HepG2 (cell line): ENCODE results near the gene EIF2S2. TPM values are rescaled to one million over a fixed set of nuclear protein-coding genes. Genes with fewer than 3 reads are reported as not detected.

Source experiments
- FOXC1 ChIP-seq: sonication (generic); formaldehyde crosslinking; IDR thresholded peaks from 2 replicates; pipeline ENCODE4 v1.8.0; 2022; ENCODE audit warnings: mild to moderate bottlenecking, missing genetic modification reagents, borderline replicate concordance
- FOXM1 ChIP-seq: sonication (generic); formaldehyde crosslinking; IDR thresholded peaks from 2 replicates; pipeline ENCODE4 v1.5.0; 2020; ENCODE audit warnings: missing genetic modification reagents
- HDAC6 ChIP-seq: fragments of 200-600 bp; sonication (generic); IDR thresholded peaks from 2 replicates; pipeline ENCODE4 v1.7.0; 2017; ENCODE audit warnings: mild to moderate bottlenecking, antibody characterized with exemption, low read length, low read depth
- KLF11 ChIP-seq: IDR thresholded peaks from 2 replicates; pipeline ENCODE4 v1.6.1; 2016; ENCODE audit warnings: missing compliant biosample characterization
- MBD4 ChIP-seq: IDR thresholded peaks from 2 replicates; pipeline ENCODE4 v1.6.1; 2012; ENCODE audit warnings: low read length, inconsistent platforms, borderline replicate concordance
- PATZ1 ChIP-seq: sonication (generic); formaldehyde crosslinking; IDR thresholded peaks from 2 replicates; pipeline ENCODE4 v1.4.0; 2020; ENCODE audit warnings: missing genetic modification reagents
- POLR2A ChIP-seq, 2 experiments: IDR thresholded peaks; 2 replicates each; pipeline ENCODE4 v1.6.1; 2011; ENCODE audit warnings: low read depth in 2 of 2, low read length in 2 of 2, mild to moderate bottlenecking in 1 of 2, moderate library complexity in 1 of 2; ENCODE audit not compliant: insufficient read depth in 1 of 2
- PRPF4 ChIP-seq: fragments of 200-400 bp; formaldehyde crosslinking; IDR thresholded peaks from 2 replicates; pipeline ENCODE4 v1.6.1; 2016; ENCODE audit warnings: low read length, low read depth; ENCODE audit not compliant: poor library complexity, severe bottlenecking
- RXRA ChIP-seq: sonication (generic); formaldehyde crosslinking; IDR thresholded peaks from 2 replicates; pipeline ENCODE4 v1.5.1; 2020; ENCODE audit warnings: missing genetic modification reagents
- TEF ChIP-seq: sonication (generic); formaldehyde crosslinking; IDR thresholded peaks from 2 replicates; pipeline ENCODE4 v1.5.0; 2020; ENCODE audit warnings: missing genetic modification reagents
- ZEB1 ChIP-seq: IDR thresholded peaks from 2 replicates; pipeline ENCODE4 v1.6.1; 2012; ENCODE audit warnings: mild to moderate bottlenecking, low read depth, inconsistent platforms; ENCODE audit not compliant: insufficient replicate concordance
- ZMAT5 ChIP-seq: sonication (generic); formaldehyde crosslinking; IDR thresholded peaks from 2 replicates; pipeline ENCODE4 v1.5.0; 2020; ENCODE audit warnings: mild to moderate bottlenecking, low read depth, missing genetic modification reagents, borderline replicate concordance
- ZMYM3 ChIP-seq: sonication (generic); formaldehyde crosslinking; IDR thresholded peaks from 2 replicates; pipeline ENCODE4 v1.5.1; 2020; ENCODE audit warnings: mild to moderate bottlenecking, missing genetic modification reagents
- ZNF34 ChIP-seq: sonication (generic); formaldehyde crosslinking; IDR thresholded peaks from 2 replicates; pipeline ENCODE4 v1.4.0; 2020; ENCODE audit warnings: mild to moderate bottlenecking, missing genetic modification reagents, borderline replicate concordance
- ZNF503 ChIP-seq: sonication (generic); formaldehyde crosslinking; IDR thresholded peaks from 2 replicates; pipeline ENCODE4 v1.4.0; 2020; ENCODE audit warnings: missing genetic modification reagents
- polyA plus RNA-seq, 8 experiments: library from polyadenylated mRNA; depleted of rRNA in 3 of 8; stranded (reverse) in 7 of 8; unstranded in 1 of 8; fragments of >200 nt; fragmentation: Illumina TruSeq in 4 of 8; extraction: Trizol in 4 of 8; gene quantifications; 2 replicates each; pipeline versions ENCODE4 v1.2.1 to v1.2.3, GENCODE V29; 2011 to 2016; ENCODE audit warnings: low read depth in 4 of 8, missing spikeins in 1 of 8, mixed read lengths in 1 of 8; ENCODE audit not compliant: insufficient read depth in 1 of 8
- total RNA-seq, 5 experiments: library from RNA; depleted of rRNA; stranded (reverse); fragments of >200 nt; fragmentation: Illumina TruSeq; extraction: Trizol; gene quantifications; 2 replicates each; pipeline ENCODE4 v1.2.3, GENCODE V29; 2016; ENCODE audit warnings: low read depth in 1 of 5
- TF ChIP-seq, protein P1 (sequence below): sonication (generic); formaldehyde crosslinking; IDR thresholded peaks from 2 replicates; pipeline ENCODE4 v1.4.0; 2020; ENCODE audit warnings: missing genetic modification reagents, borderline replicate concordance

EIF2S2 gene
- total and polyA plus RNA-seq, 2 of the 13 experiments (the other 11 are each of a cell fraction or from before 2014, with no cell fraction given), result 126 to 213 TPM

DNA sequence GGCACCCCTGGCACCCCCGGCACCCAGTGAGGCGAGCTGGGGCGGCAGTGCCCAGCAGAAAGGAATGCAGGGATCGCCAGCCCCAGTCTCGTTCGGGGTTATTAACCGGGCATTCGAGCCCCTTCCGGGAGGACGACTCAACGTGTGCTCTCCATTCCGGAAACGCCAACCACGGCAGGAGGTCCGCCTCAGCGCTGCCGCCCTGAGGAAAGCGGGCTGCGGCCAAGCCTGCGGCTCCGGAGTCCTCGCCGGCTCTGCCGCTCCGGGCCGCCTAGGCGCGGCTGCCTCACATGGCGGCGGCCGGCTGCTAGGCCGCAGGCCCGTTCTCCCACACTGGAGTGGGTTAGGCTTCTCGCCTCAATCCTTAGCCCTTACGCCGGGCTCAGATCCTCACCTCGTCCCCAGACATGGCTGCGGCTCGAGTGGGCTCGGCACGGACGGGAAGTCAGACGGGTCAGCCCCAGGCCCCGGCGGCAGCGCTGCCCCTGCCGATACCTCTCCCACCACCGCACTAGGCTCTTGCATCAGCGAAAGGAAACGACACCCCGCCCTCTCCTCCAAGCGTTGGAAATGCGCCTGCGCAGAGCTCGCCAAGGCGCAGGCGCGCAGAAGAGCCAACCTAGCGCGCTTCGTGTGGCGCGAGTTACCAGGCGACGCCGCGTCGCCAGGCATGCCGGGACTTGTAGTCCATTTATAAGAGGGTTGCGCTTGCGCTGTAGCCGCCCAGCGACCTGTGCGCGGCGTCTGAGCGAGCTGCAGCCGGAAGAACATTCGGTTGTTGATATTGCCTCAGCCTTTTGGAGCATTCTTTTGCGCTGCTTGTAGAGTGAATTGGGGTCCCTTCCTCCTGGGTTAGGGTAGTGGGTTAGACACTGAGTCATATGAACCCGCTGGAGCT lies at the start of gene EIF2S2 (continued):
- peak; percentile 97 for TF ChIP-seq ZNF503
- peak; percentile 96 to 97 for TF ChIP-seq POLR2A (IDR thresholded peaks at IDR 0.05; ENCODE audit: insufficient read depth in 1 of 2, low read depth in 2 of 2, low read length in 2 of 2)
- peak; percentile 89 for TF ChIP-seq RXRA (CRISPR knock-in tag)
- TF ChIP-seq KLF11 (CRISPR knock-in tag), result peak; percentile 96
- no peak for TF ChIP-seq FOXM1 (CRISPR knock-in tag)
- TF ChIP-seq, protein P1, sequence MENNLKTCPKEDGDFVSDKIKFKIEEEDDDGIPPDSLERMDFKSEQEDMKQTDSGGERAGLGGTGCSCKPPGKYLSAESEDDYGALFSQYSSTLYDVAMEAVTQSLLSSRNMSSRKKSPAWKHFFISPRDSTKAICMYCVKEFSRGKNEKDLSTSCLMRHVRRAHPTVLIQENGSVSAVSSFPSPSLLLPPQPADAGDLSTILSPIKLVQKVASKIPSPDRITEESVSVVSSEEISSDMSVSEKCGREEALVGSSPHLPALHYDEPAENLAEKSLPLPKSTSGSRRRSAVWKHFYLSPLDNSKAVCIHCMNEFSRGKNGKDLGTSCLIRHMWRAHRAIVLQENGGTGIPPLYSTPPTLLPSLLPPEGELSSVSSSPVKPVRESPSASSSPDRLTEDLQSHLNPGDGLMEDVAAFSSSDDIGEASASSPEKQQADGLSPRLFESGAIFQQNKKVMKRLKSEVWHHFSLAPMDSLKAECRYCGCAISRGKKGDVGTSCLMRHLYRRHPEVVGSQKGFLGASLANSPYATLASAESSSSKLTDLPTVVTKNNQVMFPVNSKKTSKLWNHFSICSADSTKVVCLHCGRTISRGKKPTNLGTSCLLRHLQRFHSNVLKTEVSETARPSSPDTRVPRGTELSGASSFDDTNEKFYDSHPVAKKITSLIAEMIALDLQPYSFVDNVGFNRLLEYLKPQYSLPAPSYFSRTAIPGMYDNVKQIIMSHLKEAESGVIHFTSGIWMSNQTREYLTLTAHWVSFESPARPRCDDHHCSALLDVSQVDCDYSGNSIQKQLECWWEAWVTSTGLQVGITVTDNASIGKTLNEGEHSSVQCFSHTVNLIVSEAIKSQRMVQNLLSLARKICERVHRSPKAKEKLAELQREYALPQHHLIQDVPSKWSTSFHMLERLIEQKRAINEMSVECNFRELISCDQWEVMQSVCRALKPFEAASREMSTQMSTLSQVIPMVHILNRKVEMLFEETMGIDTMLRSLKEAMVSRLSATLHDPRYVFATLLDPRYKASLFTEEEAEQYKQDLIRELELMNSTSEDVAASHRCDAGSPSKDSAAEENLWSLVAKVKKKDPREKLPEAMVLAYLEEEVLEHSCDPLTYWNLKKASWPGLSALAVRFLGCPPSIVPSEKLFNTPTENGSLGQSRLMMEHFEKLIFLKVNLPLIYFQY (CRISPR knock-in tag), result peak; percentile 96
- peak; percentile 70 for TF ChIP-seq TEF (CRISPR knock-in tag)
- no peak for TF ChIP-seq MBD4
- no peak for TF ChIP-seq ZMAT5 (CRISPR knock-in tag)
- peak; percentile 89; the same call in 1 of the 2 replicates for TF ChIP-seq ZNF34 (CRISPR knock-in tag)
- no peak for TF ChIP-seq PRPF4
- TF ChIP-seq FOXC1 (CRISPR knock-in tag), result peak; percentile 99
- TF ChIP-seq ZEB1, result no peak
- TF ChIP-seq ZMYM3 (CRISPR knock-in tag), result peak; percentile 24; the same call in 1 of the 2 replicates
- no peak; the same call in 1 of the 2 replicates for TF ChIP-seq HDAC6
- TF ChIP-seq PATZ1 (CRISPR knock-in tag), result peak; percentile 67; the same call in 1 of the 2 replicates
